SK-N-MC (cell line): ENCODE measurements around the gene MLIP.
A peak's percentile ranks its signal among the peaks of the same experiment; 100 is the strongest.

Source experiments
- DNase-seq: peaks from one replicate; pipeline ENCODE4 v3.0.0-alpha.2; 2011; ENCODE audit warnings: low read depth, low spot score
- H3K27ac ChIP-seq: fragments of 200-600 bp; sonication (generic); 2 replicates; pipeline ENCODE4 v1.5.1; 2016; ENCODE audit warnings: mixed run types
- H3K36me3 ChIP-seq: fragments of 200-600 bp; sonication (generic); 2 replicates; pipeline ENCODE4 v1.6.1; 2017; ENCODE audit warnings: antibody characterized with exemption, low read length, mixed read lengths; ENCODE audit not compliant: insufficient read depth
- H3K4me3 ChIP-seq: fragments of 200-600 bp; sonication (generic); 2 replicates; pipeline ENCODE4 v1.5.1; 2016
- H3K9ac ChIP-seq: fragments of 200-600 bp; sonication (generic); 2 replicates; pipeline ENCODE4 v1.8.0; 2017; ENCODE audit warnings: mixed run types, mixed read lengths; ENCODE audit not compliant: insufficient read length
- H3K9me3 ChIP-seq: fragments of 200-600 bp; sonication (generic); 2 replicates; pipeline ENCODE4 v1.6.1; 2017; ENCODE audit warnings: low read depth, mild to moderate bottlenecking, antibody characterized with exemption, low read length, moderate library complexity, mixed read lengths
- EZH2 ChIP-seq: fragments of 200-600 bp; sonication (generic); IDR thresholded peaks from one replicate; pipeline ENCODE4 v1.6.1; 2017; ENCODE audit warnings: antibody characterized with exemption
- FOXP2 ChIP-seq: optimal IDR thresholded peaks from 2 replicates; pipeline ENCODE3; 2011; ENCODE audit warnings: mild to moderate bottlenecking, moderate library complexity; ENCODE audit not compliant: insufficient read depth; ENCODE audit errors: extremely low read length, control extremely low read depth
- POLR2AphosphoS5 ChIP-seq: IDR thresholded peaks from 2 replicates; pipeline ENCODE4 v1.6.1; 2012; ENCODE audit warnings: mild to moderate bottlenecking, low read depth, low read length, borderline replicate concordance

The MLIP gene

DNA sequence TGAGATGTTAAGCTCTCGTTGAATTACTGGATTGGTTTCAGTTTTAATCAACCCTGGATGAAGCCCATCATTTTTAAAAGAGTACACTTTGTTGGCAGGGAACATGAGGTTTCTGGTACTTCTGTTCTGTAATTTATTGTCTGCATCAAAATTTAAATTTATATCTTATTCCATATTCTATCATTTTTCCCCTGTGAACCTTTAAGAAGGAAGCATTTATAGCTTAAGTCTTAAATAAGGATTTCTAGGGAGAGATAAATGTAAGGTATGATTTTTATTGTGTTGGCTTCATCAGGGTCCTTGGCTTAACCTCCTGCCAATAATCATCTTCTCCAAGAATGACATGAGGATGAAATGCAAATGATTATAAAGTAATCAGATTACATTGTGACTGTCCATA lies 40.6 kb downstream of the MLIP start:
- no peak overlapping the region for H3K27ac ChIP-seq
- H3K9ac ChIP-seq: no peak overlapping the region
- no peaks in the 10 kb centered on the region for H3K9me3 ChIP-seq
- no peaks in the 10 kb centered on the region for H3K36me3 ChIP-seq
- no peak overlapping the region for H3K4me3 ChIP-seq
- no peak for DNase-seq
- TF ChIP-seq EZH2: no peak
- no peak for TF ChIP-seq FOXP2
- TF ChIP-seq POLR2AphosphoS5: no peak

DNA sequence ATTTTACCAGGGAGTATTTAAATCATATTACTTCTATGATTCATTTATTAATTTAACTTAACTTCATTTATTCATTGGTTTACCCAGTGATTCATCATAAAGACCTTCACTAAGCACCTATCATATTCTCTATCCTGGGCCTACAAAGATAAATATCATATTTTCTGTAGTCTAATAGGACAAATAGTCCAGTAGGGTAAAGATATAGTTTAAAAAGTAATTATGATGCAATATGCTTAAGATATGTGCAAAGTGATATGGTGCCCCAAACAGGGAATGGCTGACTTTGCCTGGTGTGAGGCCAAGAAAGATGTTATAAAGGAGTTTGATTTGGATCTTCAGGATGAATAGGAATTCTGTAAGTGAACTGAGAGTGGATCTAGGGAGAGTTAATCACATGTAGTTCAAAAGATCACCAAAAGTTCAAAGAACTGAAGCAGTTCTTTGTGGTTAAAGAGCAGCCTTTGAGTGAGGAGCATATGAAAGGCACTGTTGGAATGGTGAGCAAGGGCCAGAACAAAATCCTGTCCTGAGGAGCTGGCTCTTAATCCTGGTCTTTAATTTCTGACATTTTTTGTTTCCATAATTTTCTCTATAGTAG lies 45.5 kb downstream of the MLIP start:
- no peak for DNase-seq
- Histone ChIP-seq H3K36me3 (no peaks in the 10 kb centered on the region), H3K4me3 (no peak overlapping the region), H3K9ac (no peak overlapping the region), H3K9me3 (no peaks in the 10 kb centered on the region), H3K27ac (no peak overlapping the region)
- TF ChIP-seq EZH2 (no peak), FOXP2 (no peak), POLR2AphosphoS5 (no peak)

DNA sequence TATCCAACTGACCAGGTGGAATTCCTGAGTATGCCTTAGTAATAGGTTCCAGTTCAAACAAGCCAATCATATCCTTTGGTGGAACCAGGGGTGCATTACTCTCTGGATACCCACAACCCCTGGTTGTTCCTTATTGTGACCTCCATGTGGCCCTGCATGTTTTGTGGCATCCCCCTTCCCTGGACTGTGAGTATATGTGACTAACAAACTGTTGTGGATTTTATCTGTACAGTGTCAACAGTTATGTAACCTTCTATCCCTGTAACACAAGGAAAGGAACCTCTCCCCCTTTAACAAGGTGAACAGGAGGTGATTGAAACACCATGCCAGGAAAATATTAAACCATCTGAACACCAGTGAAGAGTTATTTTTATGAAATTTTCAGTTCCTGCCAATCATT lies 46.2 kb downstream of the MLIP start:
- TF ChIP-seq POLR2AphosphoS5: no peak
- no peak for TF ChIP-seq FOXP2
- TF ChIP-seq EZH2: no peak
- Histone ChIP-seq H3K27ac (no peak overlapping the region), H3K9ac (no peak overlapping the region), H3K4me3 (no peak overlapping the region), H3K36me3 (no peaks in the 10 kb centered on the region), H3K9me3 (no peaks in the 10 kb centered on the region)
- DNase-seq: no peak

DNA sequence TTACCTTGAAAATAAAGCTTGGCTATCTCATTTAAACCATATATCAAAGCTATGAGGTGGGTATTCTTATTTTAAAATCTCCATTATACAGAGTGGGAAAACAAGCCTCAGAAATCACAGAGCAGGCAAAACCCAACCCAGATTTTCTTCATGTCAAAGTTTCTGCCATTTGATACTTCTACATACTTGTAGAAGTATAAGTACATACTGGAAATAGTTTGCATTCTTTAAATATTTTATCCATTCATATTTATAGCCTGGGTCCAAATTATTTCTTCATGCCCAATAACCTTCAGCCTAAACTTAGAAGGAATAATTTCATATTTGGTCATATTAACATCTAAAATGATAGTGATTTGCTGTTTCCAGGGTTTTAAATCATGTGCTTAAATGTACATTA lies 61.8 kb downstream of the MLIP start:
- Histone ChIP-seq H3K27ac (peak overlapping the region; percentile 67), H3K9ac (no peak overlapping the region), H3K4me3 (no peak overlapping the region), H3K9me3 (no peaks in the 10 kb centered on the region; the same call in 1 of the 2 replicates), H3K36me3 (no peaks in the 10 kb centered on the region)
- DNase-seq: no peak
- TF ChIP-seq POLR2AphosphoS5 (no peak), EZH2 (no peak), FOXP2 (no peak)

DNA sequence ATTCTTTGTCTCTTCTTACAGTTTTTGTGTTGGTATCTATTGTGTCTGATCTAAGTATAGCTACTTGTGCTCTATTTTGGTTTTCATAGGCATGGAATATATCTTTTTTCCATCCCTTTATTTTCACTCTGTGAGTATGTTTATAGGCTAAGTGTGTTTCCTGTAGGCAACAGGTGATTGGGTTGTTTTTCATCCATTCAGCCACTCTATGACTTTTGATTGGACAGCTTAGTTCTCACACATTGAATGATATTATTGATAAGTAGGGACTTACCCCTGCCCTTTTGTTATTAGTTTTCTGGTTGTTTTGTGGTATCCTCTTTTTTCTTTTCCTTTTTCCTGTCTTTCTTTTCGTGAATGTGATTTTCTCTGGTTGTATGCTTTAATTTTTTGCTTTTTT lies 67.9 kb downstream of the MLIP start:
- H3K9ac ChIP-seq: no peak overlapping the region
- H3K36me3 ChIP-seq: no peaks in the 10 kb centered on the region
- no peak for DNase-seq
- no peak overlapping the region for H3K4me3 ChIP-seq
- no peaks in the 10 kb centered on the region; the same call in 1 of the 2 replicates for H3K9me3 ChIP-seq
- TF ChIP-seq POLR2AphosphoS5 (no peak), EZH2 (no peak), FOXP2 (no peak)
- H3K27ac ChIP-seq: no peak overlapping the region

DNA sequence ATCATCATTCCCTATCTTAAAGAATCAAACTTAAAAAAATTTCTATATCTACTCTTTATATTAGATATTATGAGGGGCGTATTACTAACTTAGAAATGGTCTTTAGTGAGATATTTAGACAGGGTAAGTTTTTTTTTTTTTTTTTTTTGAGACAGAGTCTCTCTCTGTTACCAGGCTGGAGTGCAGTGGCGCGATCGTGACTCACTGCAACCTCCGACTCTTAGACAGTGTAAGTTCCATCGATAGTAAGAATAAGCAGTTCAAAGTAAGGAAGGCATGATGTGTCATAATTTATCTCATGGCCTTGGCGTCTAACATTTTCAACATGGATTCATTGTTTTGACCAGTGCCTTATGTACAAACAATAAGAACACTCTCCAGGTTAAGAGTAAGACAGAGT lies 72.4 kb downstream of the MLIP start:
- no peak for DNase-seq
- H3K27ac ChIP-seq: no peak overlapping the region
- no peak overlapping the region for H3K9ac ChIP-seq
- no peak overlapping the region for H3K4me3 ChIP-seq
- no peaks in the 10 kb centered on the region for H3K36me3 ChIP-seq
- TF ChIP-seq POLR2AphosphoS5: no peak
- TF ChIP-seq EZH2: no peak
- TF ChIP-seq FOXP2: no peak
- H3K9me3 ChIP-seq: no peaks in the 10 kb centered on the region

DNA sequence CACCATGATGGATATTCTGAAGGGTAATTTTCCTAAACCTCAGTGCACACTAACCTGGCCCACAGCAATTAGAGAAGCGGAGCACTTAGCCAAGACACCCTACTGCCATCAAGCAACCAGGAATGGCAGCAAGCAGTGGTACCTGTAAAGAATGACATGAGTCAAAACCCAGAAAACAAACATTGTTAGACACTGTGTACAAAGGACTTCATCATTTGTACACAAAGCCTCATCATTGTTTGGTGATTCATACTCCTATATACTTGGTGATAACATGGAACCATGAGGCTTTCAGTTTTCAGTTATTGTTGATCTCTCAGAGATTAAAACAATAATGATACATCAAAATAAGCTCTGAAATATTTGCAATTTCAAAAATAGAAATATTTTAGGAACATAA lies 74.6 kb downstream of the MLIP start:
- Histone ChIP-seq H3K27ac (no peak overlapping the region), H3K9ac (no peak overlapping the region), H3K4me3 (no peak overlapping the region), H3K36me3 (no peaks in the 10 kb centered on the region), H3K9me3 (no peaks in the 10 kb centered on the region)
- no peak for TF ChIP-seq EZH2
- TF ChIP-seq FOXP2: no peak
- TF ChIP-seq POLR2AphosphoS5: no peak
- DNase-seq: no peak

DNA sequence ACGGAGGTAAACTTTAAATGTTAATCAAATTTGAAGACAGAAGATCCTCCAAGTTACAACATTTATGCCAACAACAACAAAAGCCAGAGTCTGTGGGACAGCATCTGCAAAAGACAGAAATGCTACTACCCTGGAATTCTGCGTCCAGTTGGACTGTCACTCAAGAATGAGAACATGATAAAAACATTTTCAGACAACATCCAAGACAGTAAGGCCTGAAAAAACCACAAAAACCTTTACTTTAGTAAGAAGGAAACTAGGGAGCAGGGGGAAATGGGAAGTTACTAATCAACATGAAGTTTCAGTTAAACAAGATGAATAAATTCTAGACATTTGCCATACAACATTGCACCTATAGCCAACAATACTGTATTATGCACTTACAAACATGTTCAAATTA lies 77.6 kb downstream of the MLIP start:
- no peak for TF ChIP-seq POLR2AphosphoS5
- no peak for TF ChIP-seq FOXP2
- no peak for TF ChIP-seq EZH2
- Histone ChIP-seq H3K36me3 (no peaks in the 10 kb centered on the region), H3K27ac (no peak overlapping the region), H3K9ac (no peak overlapping the region), H3K4me3 (no peak overlapping the region), H3K9me3 (no peaks in the 10 kb centered on the region)
- no peak for DNase-seq

DNA sequence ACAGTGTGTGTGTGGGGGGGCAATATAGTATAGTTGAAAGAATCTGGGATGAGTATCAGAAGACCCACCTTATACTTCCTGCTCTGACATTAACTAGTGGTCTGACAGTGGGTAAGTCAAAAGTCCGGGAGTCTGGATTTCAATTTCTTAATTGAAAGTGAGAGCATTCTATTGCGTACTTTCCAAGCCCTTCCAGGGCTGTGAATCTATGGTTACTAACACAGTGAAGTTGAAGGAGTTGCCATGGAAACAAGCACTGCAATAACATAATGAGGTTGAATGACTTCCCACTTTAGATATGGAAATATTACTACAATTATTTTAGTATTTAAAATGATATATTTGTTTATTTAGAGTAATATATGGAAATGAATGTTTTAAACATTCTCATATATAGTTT lies 80.2 kb downstream of the MLIP start:
- H3K4me3 ChIP-seq: no peak overlapping the region
- no peaks in the 10 kb centered on the region for H3K36me3 ChIP-seq
- no peak overlapping the region for H3K9ac ChIP-seq
- H3K27ac ChIP-seq: no peak overlapping the region
- no peaks in the 10 kb centered on the region for H3K9me3 ChIP-seq
- DNase-seq: peak; percentile 42
- TF ChIP-seq FOXP2: no peak
